ENCODE measurements around the gene FNDC4.

Gene FNDC4

DNA sequence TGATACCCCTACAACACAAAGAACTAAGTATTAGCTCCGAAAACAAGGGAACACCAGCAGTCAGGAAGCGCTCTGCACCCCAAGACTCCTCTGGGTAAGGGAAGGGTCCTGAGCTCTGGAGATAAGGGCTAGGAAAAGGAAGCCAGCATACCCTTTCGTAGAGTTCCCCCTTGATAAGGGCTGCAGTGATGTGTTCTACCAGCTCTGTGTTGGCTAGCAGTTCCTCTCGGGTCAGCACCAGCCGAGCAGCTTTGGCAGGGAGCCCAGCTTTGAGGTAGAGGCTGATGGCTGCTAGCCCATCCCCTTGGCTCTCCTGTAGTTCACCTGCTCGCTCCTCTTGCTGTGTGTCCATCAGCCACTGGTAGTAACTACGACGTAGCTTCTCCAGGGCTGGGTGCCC, 33.9 kb downstream of the FNDC4 start:
- Histone ChIP-seq H3K27me3 (ENCODE audit: insufficient read depth, insufficient read length) (no peaks in the 10 kb centered on the region), H3K4me1 (ENCODE audit: insufficient read depth, insufficient read length) (no peaks in the 10 kb centered on the region), H3K4me3 (ENCODE audit: insufficient read length, low read depth) (no peak overlapping the region), H3K9ac (ENCODE audit: insufficient read length, low read depth) (no peak overlapping the region), H3K9me3 (ENCODE audit: insufficient read depth, low read length) (no peaks in the 10 kb centered on the region), H3K36me3 (ENCODE audit: insufficient read depth, insufficient read length, low read length) (peaks cover 39% of the 10 kb centered on the region)
- TF ChIP-seq YY1 (IDR thresholded peaks at IDR 0.05; ENCODE audit: insufficient read depth, insufficient read length), result no peak
- no peak for TF ChIP-seq ZNF274 (IDR thresholded peaks at IDR 0.05; ENCODE audit: low read depth, low read length)
- no peak for TF ChIP-seq SUZ12 (IDR thresholded peaks at IDR 0.05; ENCODE audit: extremely low read depth, insufficient read depth, insufficient read length)
- no peak for DNase-seq (ENCODE audit: low read depth, low spot score)

DNA sequence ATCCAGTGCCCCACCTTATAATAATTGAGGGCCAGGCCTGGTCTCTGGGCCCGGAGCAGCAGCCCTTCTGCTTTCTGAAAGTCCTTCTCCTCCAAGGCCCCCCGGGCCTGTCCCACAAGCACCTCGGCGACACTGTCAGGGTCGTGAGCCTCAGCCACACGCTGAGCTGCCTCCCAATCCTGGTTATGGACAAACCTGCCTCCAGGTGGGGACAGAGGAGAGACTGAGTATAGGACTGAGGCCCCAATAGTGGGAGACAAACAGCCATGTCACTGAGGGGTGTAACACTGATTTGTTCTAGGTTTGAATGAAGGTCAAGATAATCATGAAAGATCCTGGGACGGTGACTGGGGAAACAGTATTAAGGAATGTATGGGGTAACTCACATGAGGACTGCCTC, 41.0 kb downstream of the FNDC4 start:
- no peaks in the 10 kb centered on the region for H3K4me1 ChIP-seq (ENCODE audit: insufficient read depth, insufficient read length)
- TF ChIP-seq ZNF274 (IDR thresholded peaks at IDR 0.05; ENCODE audit: low read depth, low read length) (no peak), YY1 (IDR thresholded peaks at IDR 0.05; ENCODE audit: insufficient read depth, insufficient read length) (no peak), SUZ12 (IDR thresholded peaks at IDR 0.05; ENCODE audit: extremely low read depth, insufficient read depth, insufficient read length) (no peak)
- H3K9ac ChIP-seq (ENCODE audit: insufficient read length, low read depth), result no peak overlapping the region
- H3K9me3 ChIP-seq (ENCODE audit: insufficient read depth, low read length), result no peaks in the 10 kb centered on the region
- H3K27me3 ChIP-seq (ENCODE audit: insufficient read depth, insufficient read length), result no peaks in the 10 kb centered on the region
- no peak overlapping the region for H3K4me3 ChIP-seq (ENCODE audit: insufficient read length, low read depth)
- peaks cover 62% of the 10 kb centered on the region for H3K36me3 ChIP-seq (ENCODE audit: insufficient read depth, insufficient read length, low read length)
- DNase-seq (ENCODE audit: low read depth, low spot score), result no peak

DNA sequence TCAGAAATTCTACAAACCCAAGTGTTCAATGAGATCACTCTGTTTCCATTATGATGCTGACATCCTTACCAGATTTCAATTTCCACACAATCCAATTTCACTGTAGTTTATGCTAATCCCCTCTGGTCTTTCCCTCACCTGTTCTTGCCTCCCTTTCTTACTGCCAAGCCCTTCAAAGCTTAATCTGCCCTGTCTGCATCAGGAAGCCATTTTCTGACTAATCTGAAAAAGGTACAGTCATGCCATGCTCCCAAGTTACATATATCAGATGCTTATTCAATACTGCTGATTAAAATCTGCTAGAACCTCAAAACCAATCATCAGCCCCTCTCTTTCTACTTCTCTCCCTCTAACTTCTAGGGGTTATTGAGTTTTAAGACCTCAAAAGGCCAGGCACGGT, 43.9 kb downstream of the FNDC4 start:
- peaks cover 63% of the 10 kb centered on the region for H3K36me3 ChIP-seq (ENCODE audit: insufficient read depth, insufficient read length, low read length)
- H3K4me3 ChIP-seq (ENCODE audit: insufficient read length, low read depth), result no peak overlapping the region
- H3K9ac ChIP-seq (ENCODE audit: insufficient read length, low read depth), result no peak overlapping the region
- no peak for TF ChIP-seq ZNF274 (IDR thresholded peaks at IDR 0.05; ENCODE audit: low read depth, low read length)
- no peak for TF ChIP-seq YY1 (IDR thresholded peaks at IDR 0.05; ENCODE audit: insufficient read depth, insufficient read length)
- no peak for TF ChIP-seq SUZ12 (IDR thresholded peaks at IDR 0.05; ENCODE audit: extremely low read depth, insufficient read depth, insufficient read length)
- H3K9me3 ChIP-seq (ENCODE audit: insufficient read depth, low read length), result no peaks in the 10 kb centered on the region
- DNase-seq (ENCODE audit: low read depth, low spot score), result no peak
- H3K27me3 ChIP-seq (ENCODE audit: insufficient read depth, insufficient read length), result no peaks in the 10 kb centered on the region
- no peaks in the 10 kb centered on the region for H3K4me1 ChIP-seq (ENCODE audit: insufficient read depth, insufficient read length)

DNA sequence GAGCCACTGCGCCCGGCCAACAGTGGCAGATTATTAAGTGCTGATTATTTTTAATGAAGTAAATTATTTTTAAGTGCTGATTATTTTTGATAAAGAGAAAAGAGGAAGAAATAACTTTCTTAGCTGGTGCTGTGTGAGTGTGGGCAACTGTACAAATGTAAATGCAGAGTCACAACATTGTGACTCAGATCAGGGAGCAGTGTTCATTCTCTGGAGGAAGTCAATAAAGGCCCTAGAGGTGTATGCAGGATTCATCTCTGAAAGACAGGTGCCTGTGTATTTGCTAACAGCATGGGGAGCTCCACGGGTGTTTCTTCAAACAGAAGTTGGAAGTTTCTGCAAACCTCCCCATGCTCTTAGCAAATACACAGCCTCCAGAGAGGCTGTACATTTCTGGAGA, 46.6 kb downstream of the FNDC4 start:
- Histone ChIP-seq H3K4me3 (ENCODE audit: insufficient read length, low read depth) (no peak overlapping the region), H3K9ac (ENCODE audit: insufficient read length, low read depth) (no peak overlapping the region), H3K4me1 (ENCODE audit: insufficient read depth, insufficient read length) (no peaks in the 10 kb centered on the region), H3K36me3 (ENCODE audit: insufficient read depth, insufficient read length, low read length) (peaks cover 66% of the 10 kb centered on the region), H3K27me3 (ENCODE audit: insufficient read depth, insufficient read length) (no peaks in the 10 kb centered on the region), H3K9me3 (ENCODE audit: insufficient read depth, low read length) (no peaks in the 10 kb centered on the region)
- DNase-seq (ENCODE audit: low read depth, low spot score), result no peak
- no peak for TF ChIP-seq SUZ12 (IDR thresholded peaks at IDR 0.05; ENCODE audit: extremely low read depth, insufficient read depth, insufficient read length)

DNA sequence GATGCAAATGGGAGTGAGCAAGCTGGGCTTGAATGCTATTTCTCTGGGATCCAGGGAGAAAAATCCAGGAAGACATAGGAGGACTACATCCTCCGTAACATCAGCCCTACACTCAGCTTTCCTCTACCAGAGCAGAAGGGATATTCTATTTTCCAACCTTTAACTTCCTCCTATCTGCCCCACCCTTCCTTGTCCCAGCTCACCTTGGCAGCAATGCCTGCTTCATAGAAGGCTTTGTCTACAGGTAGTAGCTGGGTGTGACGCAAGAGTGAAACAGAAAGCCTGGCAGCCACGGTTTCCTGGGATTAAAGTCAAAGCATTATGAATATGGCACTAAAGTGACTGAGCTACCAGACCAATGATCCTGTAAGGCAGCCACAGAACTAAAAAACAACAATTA, 48.9 kb downstream of the FNDC4 start:
- Histone ChIP-seq H3K27me3 (ENCODE audit: insufficient read depth, insufficient read length) (no peaks in the 10 kb centered on the region), H3K9me3 (ENCODE audit: insufficient read depth, low read length) (no peaks in the 10 kb centered on the region), H3K4me3 (ENCODE audit: insufficient read length, low read depth) (no peak overlapping the region), H3K9ac (ENCODE audit: insufficient read length, low read depth) (no peak overlapping the region), H3K36me3 (ENCODE audit: insufficient read depth, insufficient read length, low read length) (peaks cover 59% of the 10 kb centered on the region), H3K4me1 (ENCODE audit: insufficient read depth, insufficient read length) (peaks cover 2% of the 10 kb centered on the region)
- DNase-seq (ENCODE audit: low read depth, low spot score), result no peak
- TF ChIP-seq SUZ12 (IDR thresholded peaks at IDR 0.05; ENCODE audit: extremely low read depth, insufficient read depth, insufficient read length) (no peak), ZNF274 (IDR thresholded peaks at IDR 0.05; ENCODE audit: low read depth, low read length) (no peak), YY1 (IDR thresholded peaks at IDR 0.05; ENCODE audit: insufficient read depth, insufficient read length) (no peak)

DNA sequence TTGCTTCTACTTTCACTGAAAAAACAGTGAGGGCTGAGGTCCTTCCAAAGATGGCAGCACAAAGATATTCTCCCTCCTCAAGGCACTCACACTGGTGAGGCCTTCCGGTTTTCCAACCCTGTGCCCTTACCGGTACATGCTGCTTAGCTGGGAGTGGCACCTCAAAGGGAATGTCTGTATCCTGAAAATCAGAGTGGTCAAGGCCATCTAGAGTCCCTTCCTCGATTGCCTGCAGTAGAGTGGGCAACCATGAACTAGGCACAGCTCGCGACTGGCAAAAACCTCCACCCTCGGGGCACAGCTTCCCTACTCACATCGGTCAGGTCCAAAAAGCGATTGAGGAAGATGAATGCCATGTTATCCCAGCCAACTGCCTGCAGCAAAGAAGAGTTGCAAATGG, 49.4 kb downstream of the FNDC4 start:
- peaks cover 62% of the 10 kb centered on the region for H3K36me3 ChIP-seq (ENCODE audit: insufficient read depth, insufficient read length, low read length)
- TF ChIP-seq YY1 (IDR thresholded peaks at IDR 0.05; ENCODE audit: insufficient read depth, insufficient read length) (no peak), ZNF274 (IDR thresholded peaks at IDR 0.05; ENCODE audit: low read depth, low read length) (no peak), SUZ12 (IDR thresholded peaks at IDR 0.05; ENCODE audit: extremely low read depth, insufficient read depth, insufficient read length) (no peak)
- H3K9ac ChIP-seq (ENCODE audit: insufficient read length, low read depth), result no peak overlapping the region
- no peaks in the 10 kb centered on the region for H3K9me3 ChIP-seq (ENCODE audit: insufficient read depth, low read length)
- no peak overlapping the region for H3K4me3 ChIP-seq (ENCODE audit: insufficient read length, low read depth)
- no peak for DNase-seq (ENCODE audit: low read depth, low spot score)
- peaks cover 2% of the 10 kb centered on the region for H3K4me1 ChIP-seq (ENCODE audit: insufficient read depth, insufficient read length)
- H3K27me3 ChIP-seq (ENCODE audit: insufficient read depth, insufficient read length), result no peaks in the 10 kb centered on the region

DNA sequence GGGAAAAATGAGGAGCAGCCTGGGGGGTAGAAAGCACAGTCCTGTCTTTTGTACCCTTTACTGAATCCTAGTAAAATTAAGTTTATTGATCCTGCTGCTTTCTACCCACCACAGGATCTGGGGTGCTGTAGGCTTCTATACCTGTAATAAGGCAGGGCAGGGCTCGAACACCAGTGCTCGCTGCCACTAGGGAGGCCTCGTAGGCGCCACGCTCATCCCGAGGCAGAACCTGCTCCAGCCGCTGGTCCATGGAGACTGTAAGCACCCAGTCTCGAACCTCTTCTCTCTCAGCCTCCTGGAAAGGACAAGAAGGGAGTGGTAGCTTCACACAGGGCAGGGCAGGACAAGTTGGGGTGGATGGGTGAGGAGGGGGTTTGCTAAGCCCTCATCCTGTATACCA, 49.8 kb downstream of the FNDC4 start:
- Histone ChIP-seq H3K27me3 (ENCODE audit: insufficient read depth, insufficient read length) (no peaks in the 10 kb centered on the region), H3K4me1 (ENCODE audit: insufficient read depth, insufficient read length) (peaks cover 2% of the 10 kb centered on the region), H3K9me3 (ENCODE audit: insufficient read depth, low read length) (no peaks in the 10 kb centered on the region), H3K4me3 (ENCODE audit: insufficient read length, low read depth) (no peak overlapping the region), H3K9ac (ENCODE audit: insufficient read length, low read depth) (no peak overlapping the region), H3K36me3 (ENCODE audit: insufficient read depth, insufficient read length, low read length) (peaks cover 66% of the 10 kb centered on the region)
- no peak for DNase-seq (ENCODE audit: low read depth, low spot score)
- no peak for TF ChIP-seq YY1 (IDR thresholded peaks at IDR 0.05; ENCODE audit: insufficient read depth, insufficient read length)
- no peak for TF ChIP-seq SUZ12 (IDR thresholded peaks at IDR 0.05; ENCODE audit: extremely low read depth, insufficient read depth, insufficient read length)
- TF ChIP-seq ZNF274 (IDR thresholded peaks at IDR 0.05; ENCODE audit: low read depth, low read length), result no peak

DNA sequence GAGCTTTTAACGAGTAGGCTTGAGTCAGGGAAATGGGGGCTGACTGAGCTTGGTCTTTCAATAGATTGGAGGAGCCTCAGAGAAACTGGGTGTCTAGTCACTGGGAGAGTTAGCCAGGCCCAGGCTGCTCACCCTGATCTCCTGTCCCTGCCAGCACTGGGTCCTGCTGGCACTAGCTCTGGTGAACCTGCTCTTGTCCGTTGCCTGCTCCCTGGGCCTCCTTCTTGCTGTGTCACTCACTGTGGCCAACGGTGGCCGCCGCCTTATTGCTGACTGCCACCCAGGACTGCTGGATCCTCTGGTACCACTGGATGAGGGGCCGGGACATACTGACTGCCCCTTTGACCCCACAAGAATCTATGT, 52.1 kb downstream of the FNDC4 start:
- no peak for TF ChIP-seq SUZ12 (IDR thresholded peaks at IDR 0.05; ENCODE audit: extremely low read depth, insufficient read depth, insufficient read length)
- no peak for TF ChIP-seq YY1 (IDR thresholded peaks at IDR 0.05; ENCODE audit: insufficient read depth, insufficient read length)
- Histone ChIP-seq H3K27me3 (ENCODE audit: insufficient read depth, insufficient read length) (no peaks in the 10 kb centered on the region), H3K4me3 (ENCODE audit: insufficient read length, low read depth) (peak overlapping the region; percentile 38), H3K9ac (ENCODE audit: insufficient read length, low read depth) (peak overlapping the region; percentile 58), H3K4me1 (ENCODE audit: insufficient read depth, insufficient read length) (peaks cover 2% of the 10 kb centered on the region), H3K9me3 (ENCODE audit: insufficient read depth, low read length) (no peaks in the 10 kb centered on the region), H3K36me3 (ENCODE audit: insufficient read depth, insufficient read length, low read length) (peaks cover 66% of the 10 kb centered on the region)
- no peak for DNase-seq (ENCODE audit: low read depth, low spot score)
